ENCODE data around the gene OR1K1.
"Not testable (repeated sequence)": the region's sequence is repeated elsewhere in the genome, so short reads cannot be mapped to it uniquely, and the experiment has no call there.

Gene OR1K1

GRCh38 chr9:122812736-122813135 is 12.8 kb downstream of the OR1K1 start:
- no peak for DNase-seq (ENCODE audit: low read depth in 2 of 2)

- no peak for DNase-seq (ENCODE audit: low read depth in 2 of 2)
Measured at GRCh38 chr9:122814545-122814944, 14.6 kb downstream of the OR1K1 start.

GRCh38 chr9:122815544-122815943 is 15.6 kb downstream of the OR1K1 start:
- no peak for DNase-seq (ENCODE audit: low read depth in 2 of 2)

DNA sequence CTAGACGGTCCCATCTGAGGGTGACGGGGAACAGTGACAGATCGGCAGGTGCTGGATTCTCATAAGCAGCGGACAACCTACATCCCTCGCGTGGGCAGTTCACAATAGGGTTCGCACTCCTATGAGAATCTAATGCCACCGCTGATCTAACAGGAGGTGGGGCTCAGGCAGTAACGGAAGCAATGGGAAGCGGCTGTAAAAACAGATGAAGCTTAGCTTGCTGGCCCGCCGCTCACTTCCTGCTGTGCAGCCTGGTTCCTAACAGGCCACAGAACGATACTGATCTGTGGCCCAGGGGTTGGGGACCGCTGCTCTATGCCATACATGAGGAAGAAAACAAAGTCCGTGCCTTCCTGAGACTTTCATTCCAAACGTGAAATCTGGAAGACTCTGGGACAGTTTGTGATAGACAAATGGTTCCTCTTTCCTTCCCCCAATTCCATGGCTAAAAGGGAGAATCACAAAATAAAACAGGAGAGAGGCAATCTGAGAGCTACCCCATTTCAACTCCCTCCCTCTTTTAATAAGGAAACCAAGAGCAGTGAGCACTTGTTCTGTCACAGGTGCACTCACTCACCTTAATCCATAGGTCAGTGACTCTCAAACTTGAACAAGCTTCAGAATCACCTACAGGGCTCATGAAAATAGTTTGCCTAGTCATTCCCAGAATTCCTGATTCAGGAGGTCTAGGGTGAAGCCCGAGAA is 16.4 kb downstream of the OR1K1 start:
- no peak for DNase-seq (ENCODE audit: low read depth in 2 of 2)

GRCh38 chr9:122819326-122819725 is 19.4 kb downstream of the OR1K1 start:
- DNase-seq (ENCODE audit: low read depth in 2 of 2) = no peak

DNA sequence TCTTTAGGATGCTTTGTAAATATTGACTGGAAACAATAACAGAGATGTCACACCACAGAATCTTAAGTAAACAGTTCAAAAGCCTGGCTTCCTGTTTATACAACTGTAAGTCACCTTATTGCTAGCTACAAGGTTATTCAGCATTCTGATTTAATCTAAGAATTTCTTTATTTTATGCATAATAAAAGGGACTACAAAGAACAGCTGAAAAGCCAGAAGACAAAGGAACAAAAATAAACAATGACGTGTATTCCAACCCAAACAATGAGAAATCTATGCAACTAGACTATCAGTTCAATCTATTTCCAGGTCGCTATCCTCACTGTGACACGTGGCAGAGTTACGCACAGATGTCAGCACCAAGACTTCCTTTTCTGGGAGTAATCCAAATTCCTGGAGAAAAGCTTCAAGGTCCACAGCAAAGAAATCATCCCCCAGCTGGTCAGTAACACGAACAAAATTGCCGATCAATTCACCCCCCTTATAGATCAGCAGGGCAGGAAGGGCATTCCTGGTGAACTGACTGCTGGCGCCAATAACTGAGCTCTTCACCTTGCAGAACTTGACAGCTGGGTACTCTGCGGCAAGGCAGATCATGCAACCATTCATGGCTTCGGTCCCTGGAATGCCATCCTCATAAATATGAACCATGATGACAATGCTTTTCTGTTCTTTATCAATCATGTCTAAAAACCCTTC is 20.0 kb downstream of the OR1K1 start:
- DNase-seq (ENCODE audit: low read depth in 2 of 2) = no peak

DNA sequence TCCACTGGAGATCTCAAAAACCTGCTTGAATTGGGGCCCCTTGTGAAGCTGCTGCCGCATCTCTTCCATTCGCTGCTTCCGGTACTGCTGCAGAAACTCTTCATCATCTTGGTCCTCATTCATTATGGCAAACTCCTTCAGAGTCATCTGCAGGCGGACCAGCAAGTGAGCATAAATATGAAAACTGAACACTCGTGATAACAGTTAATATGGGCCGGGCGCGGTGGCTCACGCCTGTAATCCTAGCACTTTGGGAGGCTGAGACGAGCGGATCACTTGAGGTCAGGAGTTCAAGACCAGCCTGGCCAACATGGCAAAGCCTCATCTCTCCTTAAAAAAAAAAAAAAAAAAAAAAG is 20.5 kb downstream of the OR1K1 start:
- DNase-seq (ENCODE audit: low read depth in 2 of 2) = no peak

DNA sequence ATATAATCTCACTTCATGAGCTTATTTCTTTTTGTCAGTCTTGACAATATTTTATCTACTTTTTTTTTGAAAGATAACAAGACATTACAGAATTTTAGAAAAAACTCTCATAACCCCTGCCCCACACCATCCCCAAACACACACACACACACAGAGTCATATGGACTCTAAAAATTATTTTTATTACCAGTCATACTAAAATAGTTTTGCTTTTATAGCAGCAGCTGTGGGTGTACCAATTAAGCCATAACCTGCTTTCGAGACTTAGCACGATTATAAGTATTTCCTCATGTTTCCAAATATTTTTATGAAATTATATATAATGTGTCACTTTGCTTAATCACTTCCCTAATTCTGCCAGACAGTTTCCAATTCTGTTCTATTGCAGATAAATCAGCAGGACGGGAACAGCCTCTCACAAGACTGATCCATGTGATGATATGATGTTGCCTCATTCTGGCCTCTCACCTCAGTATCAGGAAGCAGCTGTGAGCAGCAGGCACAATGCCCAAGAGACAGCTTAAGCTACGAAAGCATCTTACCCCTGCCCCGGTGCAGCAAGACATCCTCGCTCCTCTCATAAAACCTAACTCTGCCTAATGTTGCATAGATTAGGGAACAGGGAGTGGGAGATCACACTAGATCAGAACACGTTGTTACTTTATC is 21.5 kb downstream of the OR1K1 start:
- DNase-seq (ENCODE audit: low read depth in 2 of 2) = no peak

- no peak for DNase-seq (ENCODE audit: low read depth in 2 of 2)
Measured at GRCh38 chr9:122822056-122822455, 22.1 kb downstream of the OR1K1 start.

GRCh38 chr9:122822938-122823337 is 23.0 kb downstream of the OR1K1 start:
- no peak for DNase-seq (ENCODE audit: low read depth in 2 of 2)

GRCh38 chr9:122827761-122828093 is 27.8 kb downstream of the OR1K1 start:
- no peak for DNase-seq (ENCODE audit: low read depth in 2 of 2)

GRCh38 chr9:122828965-122829284 is 29.0 kb downstream of the OR1K1 start:
- not testable (repeated sequence) for DNase-seq (ENCODE audit: low read depth in 2 of 2)

- DNase-seq (ENCODE audit: low read depth in 2 of 2) = no peak
Measured at GRCh38 chr9:122832194-122832593, 32.3 kb downstream of the OR1K1 start.

- DNase-seq (ENCODE audit: low read depth in 2 of 2) = no peak
Measured at GRCh38 chr9:122835313-122835731, 35.4 kb downstream of the OR1K1 start.

- no peak for DNase-seq (ENCODE audit: low read depth in 2 of 2)
Measured at GRCh38 chr9:122837266-122837850, 37.4 kb downstream of the OR1K1 start.

- DNase-seq (ENCODE audit: low read depth in 2 of 2) = not testable (repeated sequence)
Measured at GRCh38 chr9:122838441-122838840, 38.5 kb downstream of the OR1K1 start.

GRCh38 chr9:122841501-122841900 is 41.6 kb downstream of the OR1K1 start:
- DNase-seq (ENCODE audit: low read depth in 2 of 2) = no peak

GRCh38 chr9:122844137-122844536 is 44.2 kb downstream of the OR1K1 start:
- DNase-seq (ENCODE audit: low read depth in 2 of 2) = no peak

DNA sequence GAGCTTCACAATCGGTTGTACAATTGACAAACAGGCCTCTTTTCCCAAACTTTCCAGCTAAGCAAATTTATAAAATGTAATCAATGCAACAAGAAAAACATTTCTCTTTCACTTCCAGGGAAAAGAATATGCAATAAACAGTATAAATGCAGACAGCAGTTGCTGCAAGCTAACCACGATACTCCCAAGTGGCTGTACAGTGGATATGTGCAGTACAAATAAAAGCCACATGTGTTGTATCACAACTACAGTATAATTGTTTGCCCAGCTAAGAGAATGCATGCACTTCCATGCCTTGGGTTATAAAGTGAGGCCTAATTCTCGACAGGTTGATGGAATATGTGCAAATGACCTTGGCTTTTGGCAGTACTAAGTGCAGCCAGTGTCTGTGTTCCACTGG is 45.2 kb downstream of the OR1K1 start:
- no peak for DNase-seq (ENCODE audit: low read depth in 2 of 2)

DNA sequence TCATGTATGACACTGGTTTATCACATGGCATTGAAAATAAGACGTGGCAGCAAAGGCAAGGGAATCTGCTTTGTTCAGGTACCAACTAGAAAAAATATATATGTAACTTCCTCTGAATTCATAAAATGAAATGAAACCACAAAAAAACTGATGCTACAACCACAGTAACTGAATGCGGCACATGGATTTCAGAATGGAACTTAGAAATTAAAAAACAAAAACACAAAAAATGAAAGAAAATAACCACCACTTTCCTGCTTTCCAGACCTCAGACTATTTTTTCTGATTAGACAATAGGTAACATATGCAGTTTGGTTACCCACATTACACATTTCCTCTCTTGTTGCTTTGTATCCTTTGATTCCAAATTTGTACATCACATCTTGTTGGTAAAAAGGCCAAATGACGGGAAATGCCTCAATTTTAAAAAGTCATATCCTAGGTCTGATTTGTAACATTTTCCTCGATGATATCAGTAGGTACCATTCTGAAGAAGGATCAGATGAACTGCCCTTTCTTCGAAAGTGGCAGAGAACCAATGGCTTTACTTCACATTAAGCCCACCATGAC is 46.5 kb downstream of the OR1K1 start:
- no peak for DNase-seq (ENCODE audit: low read depth in 2 of 2)

DNA sequence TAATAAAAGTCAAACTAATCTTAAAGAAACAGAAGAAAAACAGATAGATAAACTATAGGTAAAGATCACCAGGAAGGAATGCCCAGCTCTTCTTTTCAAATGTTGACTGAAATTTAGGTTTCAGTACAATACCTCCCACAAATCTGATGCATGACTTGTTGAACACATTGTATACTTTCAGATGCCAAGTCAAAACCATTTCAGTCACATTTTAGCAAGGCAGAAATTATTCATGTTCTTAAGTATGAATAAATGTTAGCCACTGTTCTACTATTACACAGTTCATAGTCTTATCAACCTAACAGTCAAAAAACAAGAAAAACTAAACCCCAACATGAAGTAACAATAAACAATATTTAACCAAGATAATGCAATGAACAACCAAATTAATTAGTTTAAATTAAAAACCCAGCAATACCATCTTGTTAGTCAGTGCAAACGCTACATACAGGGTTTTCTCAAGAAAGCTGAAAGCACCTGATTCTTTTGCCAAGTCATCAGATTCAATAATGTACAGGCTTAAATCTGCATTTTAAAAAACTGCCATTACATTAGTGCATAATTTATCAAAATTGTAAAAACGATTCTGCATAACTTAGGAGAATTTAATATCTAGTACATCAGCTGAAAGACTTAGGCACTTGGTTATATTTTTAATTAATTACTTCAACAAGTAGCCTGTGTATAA is 48.5 kb downstream of the OR1K1 start:
- no peak for DNase-seq (ENCODE audit: low read depth in 2 of 2)

Data from stimulated activated CD4-positive, alpha-beta T cell treated with anti-CD3 and anti-CD28 coated beads, Interleukin-1b, Interleukin-23, amount 100 ng/mL, for 4 hours (primary cell).